ENCODE data around the gene ALG8. TPM values are rescaled to one million over a fixed set of nuclear protein-coding genes. Genes with fewer than 3 reads are reported as not detected.

ALG8 gene
- total RNA-seq, 1 donor: 38.4 TPM

GRCh38 chr11:78150346-78150745, 10.9 kb upstream of the ALG8 start:
- no peak overlapping the region for H3K4me3 ChIP-seq (ENCODE audit: insufficient read depth, low read length)
- H3K4me1 ChIP-seq (ENCODE audit: insufficient read depth, low read length): no peaks in the 10 kb centered on the region
- H4K20me1 ChIP-seq (ENCODE audit: insufficient read depth, low read length): no peaks in the 10 kb centered on the region
- H3K79me2 ChIP-seq (ENCODE audit: insufficient read depth, low read length): no peaks in the 10 kb centered on the region
- H3K36me3 ChIP-seq (ENCODE audit: insufficient read depth, low read length): no peaks in the 10 kb centered on the region
- no peak for DNase-seq (ENCODE audit: insufficient read length, low spot score, missing footprints)
- no peak overlapping the region for H2AFZ ChIP-seq (ENCODE audit: low read length)
- H3K9me3 ChIP-seq (ENCODE audit: low read depth, low read length): no peaks in the 10 kb centered on the region
- no peaks in the 10 kb centered on the region for H3K27me3 ChIP-seq (ENCODE audit: insufficient read depth, low read length)
- H3K27ac ChIP-seq (ENCODE audit: low read depth, low read length): no peak overlapping the region
- TF ChIP-seq CTCF (IDR thresholded peaks at IDR 0.05; ENCODE audit: extremely low read depth, low read depth, low read length): no peak
- H3K4me2 ChIP-seq (ENCODE audit: insufficient read depth, low read length): no peak overlapping the region

DNA sequence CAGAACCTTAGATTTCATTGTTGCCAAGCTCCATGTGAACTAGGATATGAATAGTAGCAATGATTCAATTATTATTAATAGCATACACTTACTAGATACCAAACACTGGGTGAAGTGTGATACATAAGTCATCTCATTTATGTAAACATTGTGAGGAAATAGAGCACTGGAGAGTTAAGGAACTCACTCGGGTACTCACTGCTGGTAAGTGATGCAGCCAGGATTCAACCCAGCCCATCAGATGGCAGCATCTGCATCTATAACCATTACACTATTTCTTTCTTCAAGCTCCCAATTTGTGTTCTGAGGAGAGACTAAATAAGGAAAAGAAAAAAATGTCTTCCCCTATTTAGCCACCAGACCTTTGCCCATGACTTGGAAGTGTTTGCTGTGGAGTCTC, 10.2 kb upstream of the ALG8 start:
- Histone ChIP-seq H3K4me3 (ENCODE audit: insufficient read depth, low read length) (no peak overlapping the region), H4K20me1 (ENCODE audit: insufficient read depth, low read length) (no peaks in the 10 kb centered on the region), H3K4me2 (ENCODE audit: insufficient read depth, low read length) (no peak overlapping the region), H3K79me2 (ENCODE audit: insufficient read depth, low read length) (no peaks in the 10 kb centered on the region), H3K27me3 (ENCODE audit: insufficient read depth, low read length) (no peaks in the 10 kb centered on the region), H3K4me1 (ENCODE audit: insufficient read depth, low read length) (no peaks in the 10 kb centered on the region), H3K9me3 (ENCODE audit: low read depth, low read length) (no peaks in the 10 kb centered on the region), H3K36me3 (ENCODE audit: insufficient read depth, low read length) (no peaks in the 10 kb centered on the region), H3K27ac (ENCODE audit: low read depth, low read length) (no peak overlapping the region), H2AFZ (ENCODE audit: low read length) (no peak overlapping the region)
- TF ChIP-seq CTCF (IDR thresholded peaks at IDR 0.05; ENCODE audit: extremely low read depth, low read depth, low read length): peak; percentile 65
- DNase-seq (ENCODE audit: insufficient read length, low spot score, missing footprints): peak; percentile 81

GRCh38 chr11:78147807-78148206, 8.4 kb upstream of the ALG8 start:
- Histone ChIP-seq H3K4me3 (ENCODE audit: insufficient read depth, low read length) (no peak overlapping the region), H3K36me3 (ENCODE audit: insufficient read depth, low read length) (no peaks in the 10 kb centered on the region), H4K20me1 (ENCODE audit: insufficient read depth, low read length) (no peaks in the 10 kb centered on the region), H3K4me1 (ENCODE audit: insufficient read depth, low read length) (no peaks in the 10 kb centered on the region), H3K27ac (ENCODE audit: low read depth, low read length) (no peak overlapping the region), H3K27me3 (ENCODE audit: insufficient read depth, low read length) (no peaks in the 10 kb centered on the region), H3K9me3 (ENCODE audit: low read depth, low read length) (no peaks in the 10 kb centered on the region), H2AFZ (ENCODE audit: low read length) (no peak overlapping the region), H3K79me2 (ENCODE audit: insufficient read depth, low read length) (no peaks in the 10 kb centered on the region), H3K4me2 (ENCODE audit: insufficient read depth, low read length) (no peak overlapping the region)
- no peak for TF ChIP-seq CTCF (IDR thresholded peaks at IDR 0.05; ENCODE audit: extremely low read depth, low read depth, low read length)
- DNase-seq (ENCODE audit: insufficient read length, low spot score, missing footprints): no peak

DNA sequence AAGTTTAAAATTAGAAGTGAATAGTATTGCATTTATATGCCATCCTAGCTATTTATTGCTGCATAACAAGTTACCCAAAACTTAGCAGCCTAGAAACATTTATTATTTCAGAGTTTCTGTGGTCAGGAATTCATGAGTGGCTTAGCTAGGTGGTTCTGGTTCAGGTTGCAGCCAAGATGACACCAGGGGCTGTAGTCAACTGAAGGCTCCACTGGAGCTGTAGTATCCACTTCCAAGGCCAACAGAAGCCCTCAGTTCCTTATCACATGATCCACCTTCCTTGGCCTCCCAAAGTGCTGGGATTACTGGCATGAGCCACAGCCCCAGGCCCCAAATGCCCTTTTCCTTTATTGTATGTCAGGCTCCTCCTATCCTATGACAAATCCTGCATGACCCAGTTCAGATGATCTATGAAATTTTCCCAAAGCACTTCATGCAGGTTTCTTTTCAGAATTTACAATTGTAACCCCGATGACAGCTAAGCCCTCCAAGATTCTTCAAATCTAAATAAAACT, 6.1 kb upstream of the ALG8 start:
- no peaks in the 10 kb centered on the region for H3K4me1 ChIP-seq (ENCODE audit: insufficient read depth, low read length)
- H3K4me3 ChIP-seq (ENCODE audit: insufficient read depth, low read length): no peak overlapping the region
- H3K27me3 ChIP-seq (ENCODE audit: insufficient read depth, low read length): no peaks in the 10 kb centered on the region
- H3K4me2 ChIP-seq (ENCODE audit: insufficient read depth, low read length): no peak overlapping the region
- no peaks in the 10 kb centered on the region for H4K20me1 ChIP-seq (ENCODE audit: insufficient read depth, low read length)
- no peak overlapping the region for H2AFZ ChIP-seq (ENCODE audit: low read length)
- no peak for TF ChIP-seq CTCF (IDR thresholded peaks at IDR 0.05; ENCODE audit: extremely low read depth, low read depth, low read length)
- H3K27ac ChIP-seq (ENCODE audit: low read depth, low read length): no peak overlapping the region
- H3K36me3 ChIP-seq (ENCODE audit: insufficient read depth, low read length): no peaks in the 10 kb centered on the region
- DNase-seq (ENCODE audit: insufficient read length, low spot score, missing footprints): no peak
- H3K9me3 ChIP-seq (ENCODE audit: low read depth, low read length): no peaks in the 10 kb centered on the region
- H3K79me2 ChIP-seq (ENCODE audit: insufficient read depth, low read length): no peaks in the 10 kb centered on the region
